OCI-LY7 (cell line): ENCODE measurements around the gene CALHM6.

Source experiments
- CTCF ChIP-seq: fragments of 200-600 bp; sonication (generic); conservative IDR thresholded peaks from 2 replicates; pipeline ENCODE4 v1.5.1; 2014; ENCODE audit warnings: mild to moderate bottlenecking, antibody characterized with exemption, low read length, moderate library complexity, mixed read lengths
- EZH2phosphoT487 ChIP-seq: fragments of 200-600 bp; sonication (generic); IDR thresholded peaks from 2 replicates; pipeline ENCODE4 v1.6.1; 2018; ENCODE audit warnings: low read depth, borderline replicate concordance, mild to moderate bottlenecking, mixed run types, antibody characterized with exemption, low read length, moderate library complexity, mixed read lengths

GRCh38 chr6:116450769-116451740, 10.1 kb upstream of the CALHM6 start:
- no peak for TF ChIP-seq CTCF
- no peak for TF ChIP-seq EZH2phosphoT487
